Measurements from ENCODE around the gene EFNB1.

Gene EFNB1

DNA sequence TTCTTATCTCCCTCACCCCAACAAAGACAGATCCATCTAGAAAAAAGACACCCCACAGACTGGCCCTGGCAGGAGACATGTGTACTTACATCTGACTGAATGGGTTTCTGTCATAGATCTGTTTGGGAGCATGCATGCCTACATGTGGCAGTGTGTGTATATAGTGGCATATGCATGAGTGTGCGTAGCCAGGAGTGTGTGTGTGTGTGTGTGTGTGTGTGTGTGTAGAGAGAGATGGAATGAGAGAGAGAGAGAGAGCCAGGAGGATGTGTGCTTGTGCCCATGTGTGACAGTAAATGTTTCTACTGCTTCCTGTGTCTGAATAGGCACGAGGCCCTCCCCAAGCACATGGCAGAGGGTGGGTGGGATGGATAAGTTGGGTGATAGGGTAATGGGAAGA is 37.1 kb downstream of the EFNB1 start:
- no peaks in the 10 kb centered on the region for H3K36me3 ChIP-seq (ENCODE audit: insufficient read depth)
- TF ChIP-seq, protein P1, sequence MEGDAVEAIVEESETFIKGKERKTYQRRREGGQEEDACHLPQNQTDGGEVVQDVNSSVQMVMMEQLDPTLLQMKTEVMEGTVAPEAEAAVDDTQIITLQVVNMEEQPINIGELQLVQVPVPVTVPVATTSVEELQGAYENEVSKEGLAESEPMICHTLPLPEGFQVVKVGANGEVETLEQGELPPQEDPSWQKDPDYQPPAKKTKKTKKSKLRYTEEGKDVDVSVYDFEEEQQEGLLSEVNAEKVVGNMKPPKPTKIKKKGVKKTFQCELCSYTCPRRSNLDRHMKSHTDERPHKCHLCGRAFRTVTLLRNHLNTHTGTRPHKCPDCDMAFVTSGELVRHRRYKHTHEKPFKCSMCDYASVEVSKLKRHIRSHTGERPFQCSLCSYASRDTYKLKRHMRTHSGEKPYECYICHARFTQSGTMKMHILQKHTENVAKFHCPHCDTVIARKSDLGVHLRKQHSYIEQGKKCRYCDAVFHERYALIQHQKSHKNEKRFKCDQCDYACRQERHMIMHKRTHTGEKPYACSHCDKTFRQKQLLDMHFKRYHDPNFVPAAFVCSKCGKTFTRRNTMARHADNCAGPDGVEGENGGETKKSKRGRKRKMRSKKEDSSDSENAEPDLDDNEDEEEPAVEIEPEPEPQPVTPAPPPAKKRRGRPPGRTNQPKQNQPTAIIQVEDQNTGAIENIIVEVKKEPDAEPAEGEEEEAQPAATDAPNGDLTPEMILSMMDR (conservative IDR thresholded peaks at IDR 0.05; ENCODE audit: low read depth, low read length), result no peak
- H3K27ac ChIP-seq, result no peak overlapping the region
- H2AFZ ChIP-seq (ENCODE audit: low read depth), result no peak overlapping the region
- H3K27me3 ChIP-seq (ENCODE audit: insufficient read depth, low read depth), result no peaks in the 10 kb centered on the region
- no peaks in the 10 kb centered on the region for H4K20me1 ChIP-seq (ENCODE audit: insufficient read depth)
- H3K4me3 ChIP-seq (IDR thresholded peaks at IDR 0.05; ENCODE audit: insufficient read depth, low read depth, low read length), result no peak overlapping the region
- no peaks in the 10 kb centered on the region for H3K79me2 ChIP-seq (ENCODE audit: insufficient read depth, low read depth)
- no peaks in the 10 kb centered on the region for H3K4me1 ChIP-seq (ENCODE audit: low read depth, poor library complexity, severe bottlenecking)
- H3K9ac ChIP-seq, result no peak overlapping the region
- H3K4me2 ChIP-seq, result no peak overlapping the region

GRCh38 chrX:68867458-68868112 is 38.8 kb downstream of the EFNB1 start:
- H3K4me2 ChIP-seq, result no peak overlapping the region
- H3K9ac ChIP-seq, result no peak overlapping the region
- TF ChIP-seq, protein P1 (conservative IDR thresholded peaks at IDR 0.05; ENCODE audit: low read depth, low read length), result no peak
- H3K27ac ChIP-seq, result no peak overlapping the region
- no peaks in the 10 kb centered on the region for H3K36me3 ChIP-seq (ENCODE audit: insufficient read depth)
- no peak overlapping the region for H2AFZ ChIP-seq (ENCODE audit: low read depth)
- H4K20me1 ChIP-seq (ENCODE audit: insufficient read depth), result no peaks in the 10 kb centered on the region
- no peak overlapping the region for H3K4me3 ChIP-seq (IDR thresholded peaks at IDR 0.05; ENCODE audit: insufficient read depth, low read depth, low read length)
- no peaks in the 10 kb centered on the region for H3K4me1 ChIP-seq (ENCODE audit: low read depth, poor library complexity, severe bottlenecking)
- no peaks in the 10 kb centered on the region for H3K79me2 ChIP-seq (ENCODE audit: insufficient read depth, low read depth)
- no peaks in the 10 kb centered on the region for H3K27me3 ChIP-seq (ENCODE audit: insufficient read depth, low read depth)

GRCh38 chrX:68868316-68868715 is 39.5 kb downstream of the EFNB1 start:
- no peak overlapping the region for H2AFZ ChIP-seq (ENCODE audit: low read depth)
- no peak overlapping the region for H3K9ac ChIP-seq
- no peaks in the 10 kb centered on the region for H3K79me2 ChIP-seq (ENCODE audit: insufficient read depth, low read depth)
- H3K4me3 ChIP-seq (IDR thresholded peaks at IDR 0.05; ENCODE audit: insufficient read depth, low read depth, low read length), result no peak overlapping the region
- no peaks in the 10 kb centered on the region for H3K27me3 ChIP-seq (ENCODE audit: insufficient read depth, low read depth)
- no peaks in the 10 kb centered on the region for H3K36me3 ChIP-seq (ENCODE audit: insufficient read depth)
- H3K27ac ChIP-seq, result no peak overlapping the region
- no peak overlapping the region for H3K4me2 ChIP-seq
- TF ChIP-seq, protein P1 (conservative IDR thresholded peaks at IDR 0.05; ENCODE audit: low read depth, low read length), result no peak
- no peaks in the 10 kb centered on the region for H4K20me1 ChIP-seq (ENCODE audit: insufficient read depth)
- H3K4me1 ChIP-seq (ENCODE audit: low read depth, poor library complexity, severe bottlenecking), result no peaks in the 10 kb centered on the region

DNA sequence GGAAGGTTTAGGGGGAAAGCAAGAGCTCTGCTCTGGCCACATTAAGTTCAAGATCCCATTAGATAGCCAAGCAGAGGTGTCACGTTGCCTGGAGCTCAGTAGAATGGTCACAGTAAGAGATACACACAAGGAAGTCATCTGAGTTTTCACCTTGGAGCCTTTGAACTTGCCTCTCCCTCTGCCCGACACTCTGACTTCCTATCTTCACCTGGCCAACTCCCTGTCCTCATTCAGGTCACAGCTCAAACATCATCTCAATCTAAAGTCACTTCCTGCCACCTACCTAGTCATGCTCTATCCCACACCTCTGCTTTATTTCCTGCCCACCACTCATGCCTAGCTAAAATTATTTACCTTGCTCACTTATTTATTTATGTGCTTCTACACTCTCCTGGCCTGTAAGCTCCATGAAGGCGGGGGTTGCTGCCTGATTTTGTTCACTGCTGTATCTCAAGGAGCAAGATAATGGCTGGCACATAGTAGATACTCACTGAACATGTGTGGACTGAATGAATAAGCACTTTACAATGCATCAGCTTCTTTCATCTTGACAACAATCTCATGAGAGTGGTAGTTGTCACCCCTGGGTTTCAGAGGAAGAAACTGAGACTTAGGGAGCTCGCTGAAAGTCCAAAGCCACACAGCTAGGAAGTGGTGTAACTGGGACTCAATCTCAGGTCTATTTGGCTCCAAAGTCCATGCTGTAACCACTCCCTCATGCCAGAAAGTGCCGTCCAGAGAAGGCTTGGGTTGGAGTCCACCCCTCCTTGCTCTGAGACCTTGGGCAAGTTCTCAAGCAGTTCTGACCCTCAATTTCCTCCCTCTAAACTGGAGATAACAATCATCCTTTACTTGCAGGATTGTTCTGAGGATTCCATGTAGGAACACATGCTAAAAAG is 40.3 kb downstream of the EFNB1 start:
- TF ChIP-seq, protein P1 (conservative IDR thresholded peaks at IDR 0.05; ENCODE audit: low read depth, low read length), result no peak
- H2AFZ ChIP-seq (ENCODE audit: low read depth), result no peak overlapping the region
- H3K27me3 ChIP-seq (ENCODE audit: insufficient read depth, low read depth), result no peaks in the 10 kb centered on the region
- H4K20me1 ChIP-seq (ENCODE audit: insufficient read depth), result no peaks in the 10 kb centered on the region
- H3K36me3 ChIP-seq (ENCODE audit: insufficient read depth), result no peaks in the 10 kb centered on the region
- no peaks in the 10 kb centered on the region for H3K79me2 ChIP-seq (ENCODE audit: insufficient read depth, low read depth)
- no peak overlapping the region for H3K27ac ChIP-seq
- H3K9ac ChIP-seq, result no peak overlapping the region
- H3K4me2 ChIP-seq, result no peak overlapping the region
- H3K4me1 ChIP-seq (ENCODE audit: low read depth, poor library complexity, severe bottlenecking), result no peaks in the 10 kb centered on the region
- H3K4me3 ChIP-seq (IDR thresholded peaks at IDR 0.05; ENCODE audit: insufficient read depth, low read depth, low read length), result no peak overlapping the region

Measured in KMS-11 (cell line).